Fibroblast of skin of scalp (primary cell): Measurements from ENCODE around the gene IRAK2. TPM values are rescaled to one million over a fixed set of nuclear protein-coding genes. Genes with fewer than 3 reads are reported as not detected.
"Not testable (repeated sequence)": the region's sequence is repeated elsewhere in the genome, so short reads cannot be mapped to it uniquely, and the experiment has no call there.

Source experiments
- DNase-seq: peaks from one replicate; pipeline ENCODE4 v3.0.0-alpha.2; 2013
- polyA plus RNA-seq, 2 experiments: library from polyadenylated mRNA; unstranded; fragments of 120-200 nt; gene quantifications; one replicate each; pipeline ENCODE4 v1.2.1, GENCODE V29; 2013; ENCODE audit not compliant: insufficient read length in 2 of 2

Gene IRAK2
- 0.87 TPM for polyA plus RNA-seq (2013, experiment 1 of 2; ENCODE audit: insufficient read length)
- 0.99 TPM for polyA plus RNA-seq (2013, experiment 2 of 2; ENCODE audit: insufficient read length)

- DNase-seq, result peak; percentile 56
Measured at GRCh38 chr3:10164546-10165393, at the start of gene IRAK2. TSS of gene IRAK2 (plus strand) at chr3:10164919. CDS start at chr3:10164955, 36 bp downstream.

GRCh38 chr3:10115326-10116137 is 49.2 kb upstream of the IRAK2 start, which contains the start of gene BRK1:
TSS of gene BRK1 (plus strand) at chr3:10115675. CDS start at chr3:10115702, 27 bp downstream.
- peak; percentile 97 for DNase-seq

GRCh38 chr3:10116138-10116460 is 48.6 kb upstream of the IRAK2 start:
- DNase-seq, result peak; percentile 44

GRCh38 chr3:10116928-10117327 is 47.8 kb upstream of the IRAK2 start:
- DNase-seq, result no peak

- DNase-seq, result no peak
Measured at GRCh38 chr3:10119376-10119775, 45.3 kb upstream of the IRAK2 start.

GRCh38 chr3:10121064-10121463 is 43.7 kb upstream of the IRAK2 start:
- DNase-seq, result no peak

GRCh38 chr3:10122724-10123123 is 42.0 kb upstream of the IRAK2 start:
- no peak for DNase-seq

- not testable (repeated sequence) for DNase-seq
Measured at GRCh38 chr3:10135872-10136271, 28.8 kb upstream of the IRAK2 start.

GRCh38 chr3:10136426-10137005 is 28.2 kb upstream of the IRAK2 start:
- no peak for DNase-seq

GRCh38 chr3:10137178-10137577 is 27.5 kb upstream of the IRAK2 start:
- no peak for DNase-seq

- no peak for DNase-seq
Measured at GRCh38 chr3:10140996-10141546, 23.6 kb upstream of the IRAK2 start.

- no peak for DNase-seq
Measured at GRCh38 chr3:10142707-10143560, 21.8 kb upstream of the IRAK2 start.

- no peak for DNase-seq
Measured at GRCh38 chr3:10145685-10146084, 19.0 kb upstream of the IRAK2 start.

- no peak for DNase-seq
Measured at GRCh38 chr3:10149226-10149625, 15.5 kb upstream of the IRAK2 start.

GRCh38 chr3:10150987-10151386 is 13.7 kb upstream of the IRAK2 start:
- DNase-seq, result no peak

GRCh38 chr3:10154335-10155122 is 10.2 kb upstream of the IRAK2 start:
- no peak for DNase-seq

- DNase-seq, result no peak
Measured at GRCh38 chr3:10155123-10155472, 9.6 kb upstream of the IRAK2 start.

- no peak for DNase-seq
Measured at GRCh38 chr3:10155658-10156057, 9.1 kb upstream of the IRAK2 start.

- no peak for DNase-seq
Measured at GRCh38 chr3:10157031-10157430, 7.7 kb upstream of the IRAK2 start.

- not testable (repeated sequence) for DNase-seq
Measured at GRCh38 chr3:10158555-10158954, 6.2 kb upstream of the IRAK2 start.

- peak; percentile 40 for DNase-seq
Measured at GRCh38 chr3:10160346-10160745, 4.4 kb upstream of the IRAK2 start.
